NCI-H2029 treated with DMSO at 0.1 percent for 48 hours (cell line): ENCODE measurements around the gene PPP1CB.
"Not testable (repeated sequence)": the region's sequence is repeated elsewhere in the genome, so short reads cannot be mapped to it uniquely, and the experiment has no call there.

Experiments used
- DNase-seq: peaks from one replicate; lab custom pipeline; 2025; lab: John Stamatoyannopoulos, UW

The PPP1CB gene

DNA sequence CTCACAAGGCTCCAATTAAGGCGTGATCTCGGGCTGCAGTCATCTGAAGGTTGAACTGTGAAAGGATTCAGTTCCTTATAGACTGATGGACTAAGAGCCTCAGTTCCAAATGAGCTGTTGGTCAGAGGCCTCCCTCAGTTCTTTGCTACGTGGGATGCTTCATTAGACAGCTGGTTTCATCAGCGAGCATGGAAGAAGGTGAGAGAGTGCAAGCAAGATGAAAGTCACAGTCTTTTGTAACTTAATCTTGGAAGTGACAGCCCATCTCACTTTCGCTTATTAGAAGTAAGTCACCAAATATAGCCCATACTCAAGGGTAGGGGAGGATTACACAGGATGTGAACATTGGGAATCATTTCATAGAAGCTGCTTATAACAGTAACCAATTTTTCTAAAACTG lies 26.8 kb downstream of the PPP1CB start:
- DNase-seq, result no peak

GRCh38 chr2:28779001-28779400 lies 27.4 kb downstream of the PPP1CB start:
- DNase-seq, result no peak

DNA sequence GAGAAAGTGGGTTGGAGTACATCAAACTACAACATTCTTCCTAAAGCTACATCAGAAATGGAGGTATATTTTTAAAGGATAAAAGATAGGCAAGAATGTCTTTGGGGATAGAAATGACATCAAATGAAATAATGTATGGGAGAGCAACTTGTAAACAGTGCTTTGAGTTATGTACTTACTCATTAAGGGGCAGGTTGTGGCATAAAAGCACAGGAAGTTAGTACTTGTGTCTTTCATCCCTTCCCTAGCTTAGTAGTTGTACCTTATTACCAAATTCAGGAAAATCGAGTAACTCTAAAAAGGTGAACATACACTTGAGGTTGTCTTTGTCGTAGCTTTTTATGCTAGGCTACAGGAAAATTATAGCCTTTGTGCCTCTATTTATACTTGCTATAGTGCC lies 28.9 kb downstream of the PPP1CB start:
- DNase-seq, result no peak

DNA sequence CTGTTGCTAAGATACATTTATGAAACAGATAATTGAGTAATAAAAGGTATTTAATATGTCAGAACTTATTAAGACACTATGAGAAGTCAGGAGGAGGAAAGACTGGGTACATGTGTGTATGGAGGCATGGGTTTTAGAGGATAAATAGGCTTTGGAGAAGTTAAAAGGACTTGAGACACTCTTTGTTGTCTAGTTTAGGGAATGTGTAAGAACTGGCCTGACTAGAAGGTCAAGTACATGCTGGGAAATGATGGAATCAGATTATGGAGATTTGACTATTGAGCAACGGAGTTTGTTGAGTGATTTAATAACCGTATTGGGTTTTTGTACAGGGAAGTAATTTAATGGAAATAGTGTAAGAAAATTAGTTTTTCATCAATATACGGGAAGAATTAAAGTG lies 30.8 kb downstream of the PPP1CB start:
- DNase-seq, result no peak

DNA sequence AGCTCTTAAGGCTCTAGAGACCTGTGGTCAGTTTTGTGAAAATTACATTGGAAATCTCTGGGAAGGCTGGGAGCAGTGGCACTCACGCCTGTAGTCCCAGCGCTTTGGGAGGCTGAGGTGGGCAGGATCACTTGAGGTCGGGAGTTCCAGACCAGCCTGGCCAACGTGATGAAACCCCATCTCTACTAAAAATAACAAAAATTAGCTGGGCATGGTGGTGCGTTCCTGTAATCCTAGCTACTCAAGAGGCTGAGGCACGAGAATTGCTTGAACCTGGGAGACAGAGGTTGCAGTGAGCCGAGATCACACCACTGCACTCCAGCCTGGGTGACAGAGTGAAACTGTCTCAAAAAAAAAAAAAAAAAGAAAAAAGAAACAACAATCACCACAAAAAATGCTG lies 32.9 kb downstream of the PPP1CB start:
- DNase-seq, result not testable (repeated sequence)

- DNase-seq, result no peak
Measured at GRCh38 chr2:28796620-28797019, 45.0 kb downstream of the PPP1CB start.

GRCh38 chr2:28801726-28802125 lies 50.1 kb downstream of the PPP1CB start:
- DNase-seq, result no peak

GRCh38 chr2:28802975-28803429 lies 51.4 kb downstream of the PPP1CB start:
- no peak for DNase-seq

DNA sequence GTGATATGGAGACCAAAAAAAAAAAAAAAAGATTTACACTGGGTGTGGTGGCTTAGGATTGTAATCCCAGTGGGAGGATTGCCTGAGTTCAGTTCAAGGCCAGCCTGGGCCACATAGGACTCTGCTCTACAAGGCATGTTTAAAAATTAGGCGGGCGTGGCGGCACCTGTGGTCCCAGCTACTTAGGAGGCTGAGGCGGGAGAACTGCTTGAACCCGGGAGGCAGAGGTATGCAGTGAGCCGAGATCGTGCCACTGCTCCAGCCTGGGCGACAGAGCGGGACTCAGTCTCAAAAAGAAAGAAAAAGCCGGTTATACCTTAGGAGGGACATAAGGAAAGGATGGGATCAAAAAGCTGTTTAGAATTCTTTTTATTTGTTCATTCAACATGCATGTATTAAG lies 58.3 kb downstream of the PPP1CB start:
- DNase-seq, result no peak

DNA sequence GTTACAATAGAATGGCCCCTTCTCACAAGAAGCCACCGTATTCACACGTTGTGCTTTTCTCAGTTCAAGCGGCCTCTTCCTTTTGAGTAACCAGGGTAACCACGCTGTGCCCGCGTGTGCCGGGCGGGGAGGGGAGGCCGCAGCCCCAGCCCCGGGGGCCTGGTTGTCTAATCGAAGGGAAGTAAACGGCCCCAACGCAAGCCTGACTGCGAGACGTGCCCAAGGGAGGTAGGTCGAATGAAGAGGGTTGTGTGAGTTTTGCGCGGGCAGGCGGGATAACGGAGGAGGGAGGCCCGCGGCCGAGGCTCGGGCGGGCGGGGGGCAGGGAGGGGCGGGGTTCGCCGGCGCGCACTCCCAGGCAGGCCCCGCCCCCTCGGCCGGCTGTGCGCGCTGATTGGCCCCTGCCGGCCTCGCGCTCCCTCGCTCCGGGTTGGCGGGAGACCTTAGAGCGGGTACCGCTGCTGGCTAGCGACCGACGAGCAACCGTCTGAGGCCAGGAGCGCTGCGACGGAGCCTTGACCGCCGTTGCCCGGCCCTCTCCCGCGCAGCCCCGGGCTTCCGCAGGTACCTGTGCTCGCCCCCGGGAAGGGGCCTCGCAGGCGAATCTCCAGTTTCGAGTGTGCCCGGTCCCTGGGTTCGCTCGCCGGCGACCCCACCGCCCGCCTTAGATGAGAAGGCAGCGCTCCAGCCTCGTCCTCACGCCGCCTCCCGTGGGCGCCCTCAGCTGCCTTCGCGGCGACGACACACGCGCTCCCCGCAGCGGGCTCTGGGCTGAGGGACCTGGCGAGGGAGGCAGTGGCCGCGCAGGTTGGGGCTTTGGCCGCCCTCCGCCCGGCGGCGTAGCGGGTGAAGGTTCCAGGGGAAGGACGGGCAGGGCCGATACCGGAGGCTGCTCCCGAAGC lies 59.0 kb downstream of the PPP1CB start, which contains the start of gene SPDYA:
Gene SPDYA, plus strand, starts transcription at position 451 of the 902 bp plus-strand sequence. CDS start 5,181 bp downstream, outside the sequence.
- peak; percentile 58 for DNase-seq

DNA sequence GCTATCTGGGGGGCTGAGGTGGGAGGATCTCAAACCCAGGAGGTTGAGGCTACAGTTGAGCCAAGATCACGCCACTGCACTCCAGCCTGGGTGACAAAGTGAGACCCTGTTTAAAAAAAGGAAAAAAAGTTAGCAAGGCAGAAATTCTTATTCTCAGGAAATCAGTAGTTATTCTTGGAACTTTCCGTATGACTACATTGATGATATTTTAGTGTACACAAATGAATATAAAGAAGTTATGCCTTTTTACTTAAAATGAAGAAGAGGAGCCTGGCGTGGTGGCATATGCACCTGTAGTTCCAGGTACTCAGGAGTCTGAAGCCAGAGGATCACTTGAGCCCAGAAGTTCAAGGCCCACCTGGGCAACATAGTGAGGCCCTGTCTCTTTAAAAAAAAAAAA lies 66.4 kb downstream of the PPP1CB start:
- DNase-seq, result no peak

DNA sequence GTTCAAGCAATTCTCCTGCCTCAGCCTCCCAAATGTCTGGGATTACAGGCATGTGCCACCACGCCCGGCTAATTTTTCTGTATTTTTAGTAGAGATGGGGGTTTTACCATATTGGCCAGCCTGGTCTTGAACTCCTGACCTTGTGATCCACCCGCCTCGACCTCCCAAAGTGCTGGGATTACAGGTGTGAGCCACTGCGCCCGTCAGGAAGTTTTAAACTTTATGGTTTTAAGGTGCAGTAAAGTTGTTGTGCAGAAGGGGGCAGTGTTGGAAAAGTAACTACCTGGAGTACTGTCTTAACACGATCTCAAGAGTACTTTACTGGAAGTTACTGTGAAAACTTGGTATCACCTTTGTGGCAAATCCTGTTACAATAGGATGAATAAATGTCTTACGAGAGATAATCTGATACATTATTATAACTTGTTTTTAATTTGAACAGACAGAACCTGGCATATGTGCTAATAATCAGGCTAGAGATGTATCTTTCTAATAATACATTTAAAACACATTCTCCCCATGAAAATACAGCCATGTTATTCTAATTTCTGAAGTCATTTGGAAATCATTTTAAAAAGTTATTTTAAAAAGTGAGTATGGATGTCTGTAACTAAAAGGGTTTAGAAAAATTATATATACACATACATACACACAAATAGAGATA lies 69.8 kb downstream of the PPP1CB start:
- peak; percentile 9 for DNase-seq

- no peak for DNase-seq
Measured at GRCh38 chr2:28822036-28822435, 70.4 kb downstream of the PPP1CB start.

- no peak for DNase-seq
Measured at GRCh38 chr2:28824207-28824606, 72.6 kb downstream of the PPP1CB start.

DNA sequence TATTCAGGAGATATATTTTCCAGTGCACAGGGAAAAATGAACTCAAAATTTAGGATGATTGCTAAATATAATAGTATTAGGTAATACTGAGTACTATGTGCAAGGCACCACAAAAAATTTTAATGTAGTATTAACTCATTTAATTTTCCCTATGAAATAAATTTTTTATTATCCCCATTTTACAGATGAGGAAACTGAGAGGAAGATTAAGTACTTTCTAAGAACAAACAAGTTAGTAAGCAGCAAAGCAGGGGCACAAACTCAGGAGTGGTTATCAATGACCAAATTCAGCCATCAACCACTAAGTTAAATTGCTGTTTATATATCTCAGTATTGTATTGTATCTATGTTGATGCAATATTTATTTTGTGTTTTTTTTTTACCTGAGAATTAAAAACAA lies 73.2 kb downstream of the PPP1CB start:
- DNase-seq, result no peak

DNA sequence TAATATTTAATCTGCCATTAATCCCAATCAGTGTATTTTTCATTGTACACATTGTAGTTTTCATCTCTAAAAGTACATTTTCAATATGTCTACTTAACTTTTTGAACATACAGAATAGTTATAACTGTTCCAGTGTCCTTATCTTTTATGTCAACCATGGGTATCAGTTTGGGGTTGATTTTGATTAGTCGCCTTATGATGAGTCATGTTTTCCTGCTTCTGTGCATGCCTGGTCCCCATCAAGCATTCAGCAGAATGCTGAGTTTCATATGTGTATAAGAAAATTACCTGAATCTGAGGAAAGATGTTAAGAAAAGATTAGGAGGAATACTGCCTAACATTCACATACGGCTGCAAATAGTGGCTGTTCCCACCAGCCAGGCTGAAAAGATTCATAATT lies 76.8 kb downstream of the PPP1CB start:
- DNase-seq, result no peak

DNA sequence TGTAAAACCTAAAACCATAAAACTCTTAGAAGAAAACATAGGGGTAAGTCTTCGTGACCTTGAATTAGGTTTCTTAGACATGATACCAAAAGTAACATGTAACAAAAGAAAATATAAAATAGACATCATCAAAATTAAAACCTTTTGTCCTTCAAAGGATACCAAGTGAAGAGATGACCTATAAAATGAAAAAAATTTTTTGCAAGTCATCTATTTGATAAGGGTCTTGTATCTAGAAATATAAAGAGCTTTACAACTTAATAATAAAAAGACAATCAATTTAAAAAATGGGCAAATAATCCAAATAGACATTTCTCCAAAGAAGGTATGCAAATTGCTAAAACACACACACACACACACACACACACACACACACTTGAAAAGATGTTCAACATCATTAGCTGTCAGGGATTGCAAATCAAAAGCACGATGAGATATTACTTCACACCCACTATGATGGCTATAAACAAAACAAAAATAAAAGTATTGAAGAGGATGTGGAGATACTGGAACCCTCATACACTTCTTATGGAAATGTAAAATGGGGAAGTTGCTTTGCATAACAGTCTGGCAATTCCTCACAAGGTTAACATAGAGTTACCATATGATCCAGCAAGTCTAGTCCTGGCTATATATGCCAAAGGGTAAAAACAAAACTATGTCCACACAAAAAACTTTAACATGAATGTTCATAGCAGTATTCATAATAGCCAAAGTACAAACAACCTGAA lies 82.3 kb downstream of the PPP1CB start:
- DNase-seq, result no peak

DNA sequence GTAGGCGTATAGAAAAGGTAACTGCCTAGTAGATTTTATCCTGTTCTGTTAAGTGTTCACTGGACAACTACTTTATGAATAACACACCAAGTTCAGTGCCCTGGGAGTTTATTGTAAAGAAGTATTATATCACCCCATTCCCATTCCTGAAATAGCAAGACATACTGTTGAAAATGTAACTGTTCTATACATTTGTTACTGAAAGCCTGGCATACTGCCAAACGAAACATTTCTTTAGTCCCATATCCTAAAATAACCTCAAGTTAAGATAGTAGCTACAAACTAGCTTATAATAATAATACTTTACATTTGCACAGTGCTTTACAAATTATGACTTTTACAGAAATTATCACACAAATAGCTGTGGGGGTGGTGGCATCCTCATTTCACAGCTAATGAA lies 84.2 kb downstream of the PPP1CB start:
- DNase-seq, result no peak

DNA sequence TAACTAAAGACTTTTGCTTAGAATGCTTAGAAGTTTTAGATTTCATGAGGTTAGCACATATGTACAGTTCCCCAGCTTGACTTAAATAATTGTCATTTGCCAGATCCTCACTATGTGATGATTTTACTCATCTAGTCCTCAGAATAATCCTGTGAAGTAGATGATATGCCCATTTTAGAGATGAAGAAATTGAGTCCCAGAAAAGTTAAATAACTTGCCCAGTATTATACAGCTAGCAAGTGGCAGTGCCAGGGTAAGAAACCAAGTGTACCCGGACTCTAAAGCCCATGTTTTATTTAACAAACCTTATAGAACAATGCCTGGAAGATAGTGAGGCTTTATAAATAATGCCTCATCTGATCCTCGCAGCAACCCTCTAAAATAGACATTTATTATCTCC lies 87.3 kb downstream of the PPP1CB start:
- no peak for DNase-seq

DNA sequence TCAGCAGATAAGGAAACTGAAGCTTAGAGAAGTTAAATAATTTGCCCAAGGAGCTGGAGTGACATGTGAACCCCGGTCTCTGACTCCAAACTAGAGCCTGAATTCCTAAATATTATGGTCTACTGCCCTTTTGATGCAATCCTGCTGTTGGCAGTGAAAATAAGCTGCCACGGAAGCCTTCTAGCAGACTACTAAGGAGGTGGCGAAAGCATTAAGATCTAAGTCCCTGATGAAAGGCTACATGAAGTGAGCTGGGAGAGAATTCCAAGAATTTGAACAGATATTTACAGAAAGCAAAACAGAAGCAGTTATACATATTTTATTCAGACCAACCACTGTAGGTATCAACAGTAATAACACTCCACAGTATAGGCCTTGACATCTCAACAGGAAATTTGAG lies 90.4 kb downstream of the PPP1CB start:
- DNase-seq, result no peak
